Endothelial cell (in vitro differentiated cells): ENCODE results near the gene MCOLN1. TPM values are rescaled to one million over a fixed set of nuclear protein-coding genes. Genes with fewer than 3 reads are reported as not detected.

Experiments used
- DNase-seq: peaks from one replicate; pipeline ENCODE4 v3.0.0; 2021; ENCODE audit warnings: low spot score
- H3K27ac Mint-ChIP-seq: one replicate; pipeline ENCODE4 v1.8.0; 2021; ENCODE audit warnings: mixed read lengths, inconsistent platforms; ENCODE audit not compliant: unreplicated experiment
- H3K27me3 Mint-ChIP-seq: one replicate; pipeline ENCODE4 v1.8.0; 2021; ENCODE audit warnings: mild to moderate bottlenecking, moderate library complexity, mixed read lengths, inconsistent platforms; ENCODE audit not compliant: unreplicated experiment
- H3K36me3 Mint-ChIP-seq: one replicate; pipeline ENCODE4 v1.8.0; 2021; ENCODE audit warnings: mild to moderate bottlenecking, low read depth, mixed read lengths, inconsistent platforms; ENCODE audit not compliant: unreplicated experiment
- H3K4me1 Mint-ChIP-seq: one replicate; pipeline ENCODE4 v1.8.0; 2021; ENCODE audit warnings: mild to moderate bottlenecking, mixed read lengths, inconsistent platforms; ENCODE audit not compliant: unreplicated experiment
- H3K4me3 Mint-ChIP-seq: one replicate; pipeline ENCODE4 v1.8.0; 2021; ENCODE audit warnings: mild to moderate bottlenecking, mixed read lengths, inconsistent platforms; ENCODE audit not compliant: unreplicated experiment
- H3K9me3 Mint-ChIP-seq: one replicate; pipeline ENCODE4 v1.8.0; 2021; ENCODE audit warnings: mixed read lengths, inconsistent platforms; ENCODE audit not compliant: unreplicated experiment
- CTCF ChIP-seq: fragments of 200-600 bp; sonication (generic); IDR thresholded peaks from one replicate; pipeline ENCODE4 v1.5.0; 2021; ENCODE audit warnings: antibody characterized with exemption; ENCODE audit not compliant: unreplicated experiment
- total RNA-seq: library from RNA; stranded (reverse); fragmentation: NEBNext Ultra II Directional; extraction: Animal tissue kit (Norgen Biotek cat#: 25700); gene quantifications from one replicate; pipeline ENCODE4 v1.2.1, GENCODE V29; 2021; ENCODE audit not compliant: unreplicated experiment

Gene MCOLN1
- total RNA-seq, 1 donor from 2014 or later, result 24.2 TPM

GRCh38 chr19:7519361-7520130, 2.9 kb upstream of the MCOLN1 start:
- Mint-ChIP-seq H3K4me3 (peak overlapping the region; percentile 51), H3K36me3 (peaks cover 23% of the 10 kb centered on the region), H3K27me3 (peaks cover 18% of the 10 kb centered on the region), H3K9me3 (no peaks in the 10 kb centered on the region), H3K27ac (no peak overlapping the region), H3K4me1 (peaks cover 20% of the 10 kb centered on the region)
- no peak for TF ChIP-seq CTCF
- no peak for DNase-seq

GRCh38 chr19:7520131-7521051, 2.0 kb upstream of the MCOLN1 start:
- Mint-ChIP-seq H3K27me3 (peaks cover 16% of the 10 kb centered on the region), H3K4me3 (no peak overlapping the region), H3K36me3 (peaks cover 19% of the 10 kb centered on the region), H3K9me3 (no peaks in the 10 kb centered on the region), H3K4me1 (peaks cover 16% of the 10 kb centered on the region), H3K27ac (no peak overlapping the region)
- TF ChIP-seq CTCF, result no peak
- DNase-seq, result no peak

DNA sequence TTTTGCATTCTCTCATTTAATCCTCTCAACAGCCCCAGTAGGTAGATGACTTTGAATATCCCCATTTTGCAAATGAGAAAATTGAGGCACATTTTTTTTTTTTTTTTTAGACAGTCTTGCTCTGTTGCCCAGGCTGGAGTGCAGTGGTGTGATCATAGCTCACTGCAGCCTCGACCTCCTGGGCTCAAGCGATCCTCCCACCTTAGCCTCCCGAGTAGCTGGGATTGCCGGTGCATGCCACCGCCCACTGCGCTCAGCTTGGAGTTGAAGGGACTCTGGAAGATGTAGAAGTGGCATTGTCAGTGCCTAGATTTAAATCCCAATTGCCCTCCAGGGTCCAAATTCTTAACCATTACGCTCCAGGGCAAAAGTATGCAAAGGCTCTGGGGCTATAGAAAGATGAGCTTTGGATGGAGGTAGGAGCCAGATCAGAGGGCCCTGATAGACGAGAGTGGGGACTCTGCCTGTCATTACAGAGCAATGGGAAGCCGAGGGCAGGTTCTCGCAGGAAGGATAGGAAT, 813 bp upstream of the MCOLN1 start:
- peak overlapping the region; percentile 89 for H3K4me3 Mint-ChIP-seq
- H3K27me3 Mint-ChIP-seq, result peaks cover 20% of the 10 kb centered on the region
- TF ChIP-seq CTCF, result no peak
- DNase-seq, result no peak
- H3K36me3 Mint-ChIP-seq, result peaks cover 16% of the 10 kb centered on the region
- H3K27ac Mint-ChIP-seq, result peak overlapping the region; percentile 72
- H3K9me3 Mint-ChIP-seq, result no peaks in the 10 kb centered on the region
- peaks cover 11% of the 10 kb centered on the region for H3K4me1 Mint-ChIP-seq

- Mint-ChIP-seq H3K27me3 (peaks cover 18% of the 10 kb centered on the region), H3K4me1 (peaks cover 5% of the 10 kb centered on the region), H3K4me3 (peak overlapping the region; percentile 69), H3K36me3 (peaks cover 14% of the 10 kb centered on the region), H3K9me3 (no peaks in the 10 kb centered on the region), H3K27ac (no peak overlapping the region)
- no peak for DNase-seq
- no peak for TF ChIP-seq CTCF
These were observed 671 bp downstream of the MCOLN1 start for GRCh38 chr19:7522923-7523667.
